Right lobe of liver (tissue), 4 donors: ENCODE results near the gene PIK3R2.

Source experiments
- POLR2A ChIP-seq: fragments of 450-650 bp; IDR thresholded peaks from one replicate; pipeline ENCODE4 v1.6.1; 2017; ENCODE audit warnings: antibody characterized with exemption, mild to moderate bottlenecking
- TF ChIP-seq, protein P1 (sequence below), 4 donors: fragments of 200-600 bp in 3 of 4; fragments of 450-650 bp in 1 of 4; IDR thresholded peaks; one replicate each; pipeline versions ENCODE4 v1.5.1 to v1.8.0; 2016 to 2022; ENCODE audit warnings: antibody characterized with exemption in 4 of 4, mild to moderate bottlenecking in 2 of 4
- donor health status: DM: no; HTN: no; CAD: no.
- donor health status: DM: no; HTN: no; CAD: no.
- donor health status: DM: no; HTN: yes; CAD: no.

DNA sequence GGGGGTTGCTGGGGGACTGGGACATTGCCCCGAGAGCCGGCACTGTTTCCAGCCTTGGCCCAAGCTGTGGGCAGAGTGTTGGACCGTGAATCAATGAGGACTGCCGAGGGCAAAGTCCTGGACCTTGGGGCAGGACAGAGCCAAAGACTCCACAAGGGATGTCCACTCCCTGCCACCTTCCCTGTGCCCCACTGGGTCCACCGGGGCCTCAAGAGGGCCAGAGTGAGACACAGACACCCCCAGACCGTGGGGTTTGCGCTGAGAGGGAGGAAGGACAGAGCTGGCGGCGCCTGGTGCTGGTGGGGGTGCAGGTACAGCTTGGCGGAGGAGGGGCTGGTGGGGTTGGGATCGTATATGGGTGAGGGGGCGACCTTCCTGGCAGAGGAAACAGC lies 43.6 kb upstream of the PIK3R2 start:
- TF ChIP-seq, protein P1, sequence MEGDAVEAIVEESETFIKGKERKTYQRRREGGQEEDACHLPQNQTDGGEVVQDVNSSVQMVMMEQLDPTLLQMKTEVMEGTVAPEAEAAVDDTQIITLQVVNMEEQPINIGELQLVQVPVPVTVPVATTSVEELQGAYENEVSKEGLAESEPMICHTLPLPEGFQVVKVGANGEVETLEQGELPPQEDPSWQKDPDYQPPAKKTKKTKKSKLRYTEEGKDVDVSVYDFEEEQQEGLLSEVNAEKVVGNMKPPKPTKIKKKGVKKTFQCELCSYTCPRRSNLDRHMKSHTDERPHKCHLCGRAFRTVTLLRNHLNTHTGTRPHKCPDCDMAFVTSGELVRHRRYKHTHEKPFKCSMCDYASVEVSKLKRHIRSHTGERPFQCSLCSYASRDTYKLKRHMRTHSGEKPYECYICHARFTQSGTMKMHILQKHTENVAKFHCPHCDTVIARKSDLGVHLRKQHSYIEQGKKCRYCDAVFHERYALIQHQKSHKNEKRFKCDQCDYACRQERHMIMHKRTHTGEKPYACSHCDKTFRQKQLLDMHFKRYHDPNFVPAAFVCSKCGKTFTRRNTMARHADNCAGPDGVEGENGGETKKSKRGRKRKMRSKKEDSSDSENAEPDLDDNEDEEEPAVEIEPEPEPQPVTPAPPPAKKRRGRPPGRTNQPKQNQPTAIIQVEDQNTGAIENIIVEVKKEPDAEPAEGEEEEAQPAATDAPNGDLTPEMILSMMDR (IDR thresholded peaks at IDR 0.05), result no peak
- TF ChIP-seq POLR2A, result no peak
